ENCODE data around the gene TOX3. TPM values are rescaled to one million over a fixed set of nuclear protein-coding genes. Genes with fewer than 3 reads are reported as not detected.

The TOX3 gene
- total RNA-seq, 1 donor: not detected

DNA sequence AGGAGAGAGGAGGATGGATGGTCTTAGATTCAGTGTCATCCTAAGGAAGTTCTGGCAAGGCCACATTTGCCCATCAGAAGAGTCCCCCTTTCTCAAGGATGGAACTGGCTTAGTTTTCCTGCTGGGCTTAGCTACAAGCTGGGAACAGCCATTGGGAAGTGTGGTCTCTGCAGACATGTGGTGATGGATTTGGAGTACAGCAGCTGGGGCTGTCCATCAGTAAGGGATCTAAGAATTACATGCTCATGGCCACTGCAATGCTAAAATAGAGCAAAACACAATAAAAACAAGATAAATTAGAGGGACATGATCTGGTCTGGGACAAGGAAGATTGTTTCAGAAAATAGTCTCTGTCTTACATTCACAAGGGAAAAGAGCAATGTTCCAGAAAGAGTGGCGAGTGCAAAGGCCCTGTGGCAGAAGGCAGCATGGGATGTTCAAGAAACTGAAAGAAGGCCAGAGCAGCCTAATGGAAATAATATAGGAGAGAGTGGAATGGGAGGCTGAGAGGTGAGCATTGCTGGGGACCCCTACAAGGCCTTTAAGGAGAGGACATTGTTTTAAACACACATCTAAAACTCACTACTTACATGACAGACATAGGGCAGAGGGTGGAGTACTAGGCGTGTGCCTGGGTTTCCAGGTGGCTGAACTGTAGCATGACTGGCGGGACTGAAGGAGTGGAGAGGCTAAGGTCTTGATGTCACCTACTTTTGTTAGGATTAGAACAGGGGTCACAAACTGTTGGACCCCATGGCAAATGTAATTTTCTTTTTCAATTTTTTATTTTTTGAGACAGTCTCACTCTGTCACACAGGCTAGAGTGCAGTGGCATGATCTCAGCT lies 17.0 kb upstream of the TOX3 start:
- H3K4me3 ChIP-seq (ENCODE audit: low read depth, low read length): no peak overlapping the region
- TF ChIP-seq, protein P1, sequence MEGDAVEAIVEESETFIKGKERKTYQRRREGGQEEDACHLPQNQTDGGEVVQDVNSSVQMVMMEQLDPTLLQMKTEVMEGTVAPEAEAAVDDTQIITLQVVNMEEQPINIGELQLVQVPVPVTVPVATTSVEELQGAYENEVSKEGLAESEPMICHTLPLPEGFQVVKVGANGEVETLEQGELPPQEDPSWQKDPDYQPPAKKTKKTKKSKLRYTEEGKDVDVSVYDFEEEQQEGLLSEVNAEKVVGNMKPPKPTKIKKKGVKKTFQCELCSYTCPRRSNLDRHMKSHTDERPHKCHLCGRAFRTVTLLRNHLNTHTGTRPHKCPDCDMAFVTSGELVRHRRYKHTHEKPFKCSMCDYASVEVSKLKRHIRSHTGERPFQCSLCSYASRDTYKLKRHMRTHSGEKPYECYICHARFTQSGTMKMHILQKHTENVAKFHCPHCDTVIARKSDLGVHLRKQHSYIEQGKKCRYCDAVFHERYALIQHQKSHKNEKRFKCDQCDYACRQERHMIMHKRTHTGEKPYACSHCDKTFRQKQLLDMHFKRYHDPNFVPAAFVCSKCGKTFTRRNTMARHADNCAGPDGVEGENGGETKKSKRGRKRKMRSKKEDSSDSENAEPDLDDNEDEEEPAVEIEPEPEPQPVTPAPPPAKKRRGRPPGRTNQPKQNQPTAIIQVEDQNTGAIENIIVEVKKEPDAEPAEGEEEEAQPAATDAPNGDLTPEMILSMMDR (IDR thresholded peaks at IDR 0.05; ENCODE audit: insufficient read depth, low read depth, low read length): no peak
- no peak for DNase-seq (ENCODE audit: low read depth)

DNA sequence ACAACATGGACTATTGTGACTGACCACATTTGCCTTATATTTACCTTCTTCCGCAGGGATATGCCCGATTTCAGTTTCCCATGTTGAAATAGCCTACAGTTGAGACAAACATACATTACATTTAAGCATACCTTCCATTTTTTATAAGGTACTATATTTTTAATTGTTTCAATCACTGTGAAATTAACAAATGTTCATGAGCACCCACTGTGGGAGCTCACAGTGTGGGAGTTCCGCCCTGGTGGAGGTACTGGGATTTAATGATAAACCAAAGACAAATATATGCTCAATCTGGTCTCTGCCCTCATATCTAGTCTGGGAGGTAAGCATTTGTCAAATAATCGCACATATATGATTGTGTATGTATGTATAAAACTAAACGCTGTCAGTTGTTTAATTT lies 15.8 kb upstream of the TOX3 start:
- TF ChIP-seq, protein P1 (IDR thresholded peaks at IDR 0.05; ENCODE audit: insufficient read depth, low read depth, low read length): no peak
- H3K4me3 ChIP-seq (ENCODE audit: low read depth, low read length): no peak overlapping the region
- DNase-seq (ENCODE audit: low read depth): no peak

DNA sequence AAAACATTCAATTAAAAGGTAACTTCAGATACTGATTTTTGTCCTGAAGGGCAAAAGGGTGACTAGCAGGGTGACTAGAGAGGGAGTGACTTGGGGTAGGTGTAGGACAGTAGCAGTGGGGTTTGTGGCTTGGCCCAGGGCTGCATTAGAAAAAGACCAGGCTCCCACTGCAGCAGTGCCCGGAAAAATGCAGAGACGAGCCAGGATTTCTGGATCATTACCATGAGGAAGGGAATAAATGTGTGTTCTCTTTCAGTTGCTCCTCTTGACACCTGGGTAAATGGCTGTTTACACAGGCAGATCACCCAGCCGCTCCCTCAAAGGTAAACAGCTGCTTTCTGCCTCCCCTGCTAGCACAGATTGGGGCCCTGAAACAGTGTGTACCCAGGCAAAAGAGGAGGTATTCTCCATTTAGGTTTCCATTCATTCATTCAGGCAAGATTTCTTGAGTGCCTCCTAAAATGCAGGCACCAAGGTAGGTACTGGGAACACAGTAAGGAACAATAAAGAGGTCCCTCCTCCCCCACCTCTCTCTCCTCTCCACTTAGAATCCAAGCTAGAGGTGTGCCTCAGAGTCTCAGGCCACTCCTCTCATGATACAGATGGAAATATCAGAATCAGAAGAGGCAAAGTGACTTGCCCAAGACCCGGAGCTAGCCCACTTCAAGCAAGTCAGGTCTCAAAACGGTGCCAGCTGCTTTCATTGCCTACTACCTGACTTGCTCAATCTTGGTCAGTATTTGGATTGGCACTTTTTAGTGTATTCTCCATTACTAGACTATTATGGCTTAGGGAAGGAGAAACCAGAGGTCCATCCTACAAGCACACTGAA lies 15.2 kb upstream of the TOX3 start:
- H3K4me3 ChIP-seq (ENCODE audit: low read depth, low read length): no peak overlapping the region
- TF ChIP-seq, protein P1 (IDR thresholded peaks at IDR 0.05; ENCODE audit: insufficient read depth, low read depth, low read length): no peak
- no peak for DNase-seq (ENCODE audit: low read depth)

DNA sequence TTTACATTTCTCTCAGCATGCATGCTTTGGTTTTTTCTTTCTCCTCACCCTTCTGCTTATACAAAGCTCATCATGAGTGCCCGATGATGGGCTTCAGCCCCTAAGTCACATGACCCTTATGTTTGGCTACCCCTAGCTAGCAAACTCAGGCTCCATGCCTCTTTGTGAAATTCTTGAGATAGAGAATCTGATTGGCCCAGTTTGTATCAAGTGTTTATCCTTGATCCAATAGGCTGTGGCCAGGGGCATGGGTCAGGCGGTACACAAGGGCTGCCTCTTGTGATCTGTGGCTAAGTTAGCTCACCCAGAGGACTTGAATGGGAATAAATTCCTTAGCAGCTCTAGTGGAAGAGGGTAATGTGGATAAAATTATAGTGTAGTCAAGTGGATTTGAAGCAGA lies 11.5 kb upstream of the TOX3 start:
- no peak for DNase-seq (ENCODE audit: low read depth)
- TF ChIP-seq, protein P1 (IDR thresholded peaks at IDR 0.05; ENCODE audit: insufficient read depth, low read depth, low read length): no peak
- no peak overlapping the region for H3K4me3 ChIP-seq (ENCODE audit: low read depth, low read length)

DNA sequence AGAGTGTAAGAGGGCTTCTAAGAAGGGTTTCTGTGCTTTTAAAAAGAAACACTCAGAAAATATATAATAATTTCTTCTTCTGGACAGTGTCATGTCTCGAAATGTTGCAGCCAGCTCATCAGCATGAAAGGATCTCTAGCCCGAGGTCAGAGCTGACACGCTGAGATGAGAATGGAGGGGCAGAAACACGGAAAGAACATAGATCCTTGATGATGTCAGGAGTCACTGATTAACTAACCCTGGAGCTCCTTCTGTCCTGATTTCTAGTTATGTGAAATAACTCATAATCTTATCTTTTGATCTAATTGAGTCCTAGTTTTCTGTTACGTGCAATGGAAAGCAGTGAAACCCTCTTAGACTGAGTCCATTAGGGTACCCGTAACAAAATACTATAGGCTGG lies 10.3 kb upstream of the TOX3 start:
- no peak for DNase-seq (ENCODE audit: low read depth)
- no peak overlapping the region for H3K4me3 ChIP-seq (ENCODE audit: low read depth, low read length)
- TF ChIP-seq, protein P1 (IDR thresholded peaks at IDR 0.05; ENCODE audit: insufficient read depth, low read depth, low read length): no peak

DNA sequence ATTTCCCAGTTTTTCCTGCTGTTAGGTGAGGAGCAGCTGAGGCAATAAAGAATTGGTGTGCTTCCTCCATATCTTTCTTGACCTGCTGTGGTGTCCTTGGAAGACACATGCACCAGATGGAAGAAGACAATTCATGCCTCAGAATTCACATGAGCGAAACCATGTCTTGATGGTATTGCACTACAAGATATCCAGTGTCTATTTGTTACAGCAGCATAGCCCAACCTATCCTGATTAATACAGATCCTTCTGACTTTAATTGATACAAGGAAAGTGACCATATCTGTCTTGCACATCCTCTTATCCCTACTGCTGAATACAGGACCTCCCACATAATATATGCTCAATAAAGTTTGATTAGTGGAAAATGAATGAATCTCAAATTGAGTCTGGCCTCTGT lies 9.1 kb upstream of the TOX3 start:
- no peak for DNase-seq (ENCODE audit: low read depth)
- no peak overlapping the region for H3K4me3 ChIP-seq (ENCODE audit: low read depth, low read length)
- TF ChIP-seq, protein P1 (IDR thresholded peaks at IDR 0.05; ENCODE audit: insufficient read depth, low read depth, low read length): no peak

Measured in fibroblast of villous mesenchyme (primary cell).